ENCODE measurements around the gene HAUS7. TPM values are rescaled to one million over a fixed set of nuclear protein-coding genes. Genes with fewer than 3 reads are reported as not detected.
"Not testable (repeated sequence)": the region's sequence is repeated elsewhere in the genome, so short reads cannot be mapped to it uniquely, and the experiment has no call there.

HAUS7 gene
- polyA plus RNA-seq, 1 donor (not counting 4 experiments of a cell fraction or from before 2014, with no cell fraction given): 13.8 TPM

GRCh38 chrX:153406011-153406410, 64.4 kb downstream of the HAUS7 start:
- dilution Hi-C loops (cut with MboI; ENCODE audit: extremely low pct_ligation_motif_present, low sequenced_read_pairs): no loop called here

DNA sequence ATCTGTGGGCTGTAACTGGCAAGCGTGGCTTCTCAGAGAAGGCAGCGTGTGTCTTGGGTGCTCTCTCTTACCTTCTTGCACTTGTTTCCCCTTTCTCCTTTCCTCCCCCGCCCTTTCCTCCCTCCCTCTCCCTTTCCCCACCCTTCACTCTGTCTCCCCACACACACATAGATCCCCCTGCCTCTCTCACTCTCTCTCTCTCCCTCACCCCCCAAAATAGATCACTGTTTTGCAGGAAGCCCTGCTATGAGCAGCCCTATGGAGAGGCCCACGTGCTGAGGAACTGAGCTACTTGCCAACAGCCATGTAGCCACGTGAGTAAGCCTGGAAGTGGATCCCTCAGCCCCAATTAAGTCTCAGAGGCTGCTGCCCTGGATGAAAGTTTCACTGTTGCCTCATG, 65.0 kb downstream of the HAUS7 start:
- no peak overlapping the region for H2AFZ ChIP-seq (ENCODE audit: control insufficient read depth, low read length)
- H3K9me3 ChIP-seq (ENCODE audit: control insufficient read depth, low read depth, low read length): no peaks in the 10 kb centered on the region
- H3K36me3 ChIP-seq (ENCODE audit: control insufficient read depth in 2 of 2, extremely low read depth in 1 of 2, insufficient read depth in 2 of 2, low read length in 2 of 2): no peaks in the 10 kb centered on the region
- no peaks in the 10 kb centered on the region for H3K4me1 ChIP-seq (ENCODE audit: control insufficient read depth, extremely low read depth, insufficient read depth, low read length)
- H4K20me1 ChIP-seq (ENCODE audit: control insufficient read depth, extremely low read depth, insufficient read depth, low read length): no peaks in the 10 kb centered on the region
- no peaks in the 10 kb centered on the region for H3K9me1 ChIP-seq (ENCODE audit: control insufficient read depth, extremely low read depth, insufficient read depth, low read length)
- FAIRE-seq (no peak), DNase-seq (ENCODE audit: low read depth, low spot score) (no peak)
- no peak overlapping the region for H3K27ac ChIP-seq (ENCODE audit: control insufficient read depth, insufficient read depth, low read length)
- H3K79me2 ChIP-seq (ENCODE audit: control insufficient read depth, insufficient read depth, low read length): no peaks in the 10 kb centered on the region
- H3K9ac ChIP-seq (ENCODE audit: control insufficient read depth, extremely low read depth, insufficient read depth, low read length): no peak overlapping the region
- no peaks in the 10 kb centered on the region for H3K27me3 ChIP-seq (ENCODE audit: control insufficient read depth, extremely low read depth, insufficient read depth, low read length)
- dilution Hi-C loops (cut with MboI; ENCODE audit: extremely low pct_ligation_motif_present, low sequenced_read_pairs): no loop called here
- H3K4me3 ChIP-seq (ENCODE audit: control insufficient read depth in 2 of 3, extremely low read depth in 1 of 3, insufficient read depth in 2 of 3, low read depth in 1 of 3, low read length in 3 of 3): no peak overlapping the region
- H3K4me2 ChIP-seq (ENCODE audit: control insufficient read depth, extremely low read depth, insufficient read depth, low read depth, low read length): no peak overlapping the region
- TF ChIP-seq EZH2 (IDR thresholded peaks at IDR 0.05; ENCODE audit: low read length): no peak
- no peak for TF ChIP-seq CTCF (optimal IDR thresholded peaks at IDR 0.05 in 1 of 3, IDR thresholded peaks at IDR 0.05 in 1 of 3, conservative IDR thresholded peaks at IDR 0.05 in 1 of 3; ENCODE audit: extremely low read depth in 1 of 3, insufficient read depth in 2 of 3, low read length in 3 of 3)

More at GRCh38 chrX:153406011-153406410, 64.4 kb downstream of the HAUS7 start:
- TF ChIP-seq EZH2 (IDR thresholded peaks at IDR 0.05; ENCODE audit: low read length) (no peak), CTCF (optimal IDR thresholded peaks at IDR 0.05 in 1 of 3, IDR thresholded peaks at IDR 0.05 in 1 of 3, conservative IDR thresholded peaks at IDR 0.05 in 1 of 3; ENCODE audit: extremely low read depth in 1 of 3, insufficient read depth in 2 of 3, low read length in 3 of 3) (no peak)
- Histone ChIP-seq H3K4me3 (ENCODE audit: control insufficient read depth in 2 of 3, extremely low read depth in 1 of 3, insufficient read depth in 2 of 3, low read depth in 1 of 3, low read length in 3 of 3) (no peak overlapping the region), H3K9ac (ENCODE audit: control insufficient read depth, extremely low read depth, insufficient read depth, low read length) (no peak overlapping the region), H3K36me3 (ENCODE audit: control insufficient read depth in 2 of 2, extremely low read depth in 1 of 2, insufficient read depth in 2 of 2, low read length in 2 of 2) (no peaks in the 10 kb centered on the region), H3K4me2 (ENCODE audit: control insufficient read depth, extremely low read depth, insufficient read depth, low read depth, low read length) (no peak overlapping the region), H3K79me2 (ENCODE audit: control insufficient read depth, insufficient read depth, low read length) (no peaks in the 10 kb centered on the region), H3K27ac (ENCODE audit: control insufficient read depth, insufficient read depth, low read length) (no peak overlapping the region), H2AFZ (ENCODE audit: control insufficient read depth, low read length) (no peak overlapping the region), H3K4me1 (ENCODE audit: control insufficient read depth, extremely low read depth, insufficient read depth, low read length) (no peaks in the 10 kb centered on the region), H4K20me1 (ENCODE audit: control insufficient read depth, extremely low read depth, insufficient read depth, low read length) (no peaks in the 10 kb centered on the region), H3K9me3 (ENCODE audit: control insufficient read depth, low read depth, low read length) (no peaks in the 10 kb centered on the region), H3K27me3 (ENCODE audit: control insufficient read depth, extremely low read depth, insufficient read depth, low read length) (no peaks in the 10 kb centered on the region), H3K9me1 (ENCODE audit: control insufficient read depth, extremely low read depth, insufficient read depth, low read length) (no peaks in the 10 kb centered on the region)
- DNase-seq (ENCODE audit: low read depth, low spot score) (no peak), FAIRE-seq (no peak)

DNA sequence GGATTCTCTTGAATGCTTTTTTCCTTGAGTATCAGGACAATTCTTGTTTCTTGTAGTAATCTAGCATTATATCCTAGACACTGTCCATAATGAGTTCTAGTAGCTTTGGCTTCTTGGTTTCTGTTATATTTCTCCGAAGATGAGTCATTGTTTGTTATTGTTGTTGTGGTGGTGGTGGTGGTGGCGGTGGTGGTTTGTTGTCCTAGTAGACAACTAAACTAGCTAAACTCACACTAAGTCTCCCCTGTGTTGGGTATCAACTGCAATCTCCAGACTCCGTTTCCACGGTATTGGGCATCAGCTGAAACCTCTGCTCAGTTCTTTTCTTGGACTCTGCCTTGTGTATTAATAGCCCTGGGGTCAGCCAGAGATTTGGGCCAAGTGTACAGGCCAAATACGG, 66.0 kb downstream of the HAUS7 start:
- H3K9me3 ChIP-seq (ENCODE audit: control insufficient read depth, low read depth, low read length); dilution Hi-C loops (cut with MboI; ENCODE audit: extremely low pct_ligation_motif_present, low sequenced_read_pairs); H3K27ac ChIP-seq (ENCODE audit: control insufficient read depth, insufficient read depth, low read length); H3K36me3 ChIP-seq (ENCODE audit: control insufficient read depth in 2 of 2, extremely low read depth in 1 of 2, insufficient read depth in 2 of 2, low read length in 2 of 2); H3K9ac ChIP-seq (ENCODE audit: control insufficient read depth, extremely low read depth, insufficient read depth, low read length); H3K27me3 ChIP-seq (ENCODE audit: control insufficient read depth, extremely low read depth, insufficient read depth, low read length); FAIRE-seq; H2AFZ ChIP-seq (ENCODE audit: control insufficient read depth, low read length); H3K79me2 ChIP-seq (ENCODE audit: control insufficient read depth, insufficient read depth, low read length); H3K9me1 ChIP-seq (ENCODE audit: control insufficient read depth, extremely low read depth, insufficient read depth, low read length); H4K20me1 ChIP-seq (ENCODE audit: control insufficient read depth, extremely low read depth, insufficient read depth, low read length); H3K4me1 ChIP-seq (ENCODE audit: control insufficient read depth, extremely low read depth, insufficient read depth, low read length); DNase-seq (ENCODE audit: low read depth, low spot score); H3K4me2 ChIP-seq (ENCODE audit: control insufficient read depth, extremely low read depth, insufficient read depth, low read depth, low read length); H3K4me3 ChIP-seq (ENCODE audit: control insufficient read depth in 2 of 3, extremely low read depth in 1 of 3, insufficient read depth in 2 of 3, low read depth in 1 of 3, low read length in 3 of 3): not testable (repeated sequence)

Data from keratinocyte (primary cell).